ENCODE results near the gene BGN.

DNA sequence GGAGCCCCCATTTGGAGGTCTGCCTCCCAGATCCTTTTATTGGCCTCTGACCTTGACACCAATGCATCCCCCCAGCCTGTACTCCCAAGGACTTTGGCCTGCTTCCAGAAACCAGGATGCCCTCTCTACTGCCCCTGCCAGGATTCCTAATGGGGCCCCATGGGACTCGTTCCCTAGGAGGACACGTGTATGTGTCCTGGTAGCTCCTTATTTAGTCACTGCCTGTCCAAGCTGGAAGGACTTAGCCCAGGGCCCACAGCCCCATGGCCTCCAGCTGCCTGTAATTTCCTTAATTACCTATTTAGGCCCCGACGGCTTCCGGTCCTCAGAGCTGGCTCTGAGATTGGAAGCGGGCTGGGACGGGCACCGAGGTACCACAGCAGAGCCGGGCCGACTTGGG, 32.0 kb downstream of the BGN start:
- TF ChIP-seq, protein P1, sequence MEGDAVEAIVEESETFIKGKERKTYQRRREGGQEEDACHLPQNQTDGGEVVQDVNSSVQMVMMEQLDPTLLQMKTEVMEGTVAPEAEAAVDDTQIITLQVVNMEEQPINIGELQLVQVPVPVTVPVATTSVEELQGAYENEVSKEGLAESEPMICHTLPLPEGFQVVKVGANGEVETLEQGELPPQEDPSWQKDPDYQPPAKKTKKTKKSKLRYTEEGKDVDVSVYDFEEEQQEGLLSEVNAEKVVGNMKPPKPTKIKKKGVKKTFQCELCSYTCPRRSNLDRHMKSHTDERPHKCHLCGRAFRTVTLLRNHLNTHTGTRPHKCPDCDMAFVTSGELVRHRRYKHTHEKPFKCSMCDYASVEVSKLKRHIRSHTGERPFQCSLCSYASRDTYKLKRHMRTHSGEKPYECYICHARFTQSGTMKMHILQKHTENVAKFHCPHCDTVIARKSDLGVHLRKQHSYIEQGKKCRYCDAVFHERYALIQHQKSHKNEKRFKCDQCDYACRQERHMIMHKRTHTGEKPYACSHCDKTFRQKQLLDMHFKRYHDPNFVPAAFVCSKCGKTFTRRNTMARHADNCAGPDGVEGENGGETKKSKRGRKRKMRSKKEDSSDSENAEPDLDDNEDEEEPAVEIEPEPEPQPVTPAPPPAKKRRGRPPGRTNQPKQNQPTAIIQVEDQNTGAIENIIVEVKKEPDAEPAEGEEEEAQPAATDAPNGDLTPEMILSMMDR (conservative IDR thresholded peaks at IDR 0.05), result no peak
- no peak for TF ChIP-seq ZFX (IDR thresholded peaks at IDR 0.05)
